ENCODE measurements around the gene DUSP16. TPM values are rescaled to one million over a fixed set of nuclear protein-coding genes. Genes with fewer than 3 reads are reported as not detected.

The DUSP16 gene
- total and polyA plus RNA-seq, 2 experiments from 2014 or later: 11.7 to 59.4 TPM

DNA sequence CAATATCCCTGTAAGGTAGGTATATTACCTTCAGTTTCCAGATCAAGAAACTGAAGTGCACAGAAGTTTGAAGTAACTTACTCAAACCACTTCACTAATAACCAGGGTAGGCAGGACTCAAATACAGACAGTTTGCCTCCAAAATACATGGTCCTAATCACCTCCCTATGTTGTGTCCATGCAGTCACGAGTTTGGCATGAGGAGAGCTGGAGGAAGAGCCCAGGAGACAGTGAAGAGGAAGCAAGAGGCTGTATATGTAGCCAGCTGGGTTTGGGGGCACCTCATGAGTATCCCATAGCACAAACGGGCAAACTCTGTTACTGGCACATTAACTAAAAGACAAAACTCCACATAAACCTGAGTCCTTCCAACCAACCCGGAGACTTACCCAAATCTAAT, 79.2 kb downstream of the DUSP16 start (continued):
- TF ChIP-seq JUNB (IDR thresholded peaks at IDR 0.05; ENCODE audit: unreplicated experiment): no peak
- no peak for TF ChIP-seq STAT1 (IDR thresholded peaks at IDR 0.05; ENCODE audit: unreplicated experiment)
- no peak for TF ChIP-seq NANOG (IDR thresholded peaks at IDR 0.05; ENCODE audit: borderline replicate concordance)
- no peak for TF ChIP-seq EZH2 (IDR thresholded peaks at IDR 0.05; ENCODE audit: low read depth, unreplicated experiment)
- TF ChIP-seq EZH2phosphoT487 (IDR thresholded peaks at IDR 0.05; ENCODE audit: unreplicated experiment): no peak
- no peak for TF ChIP-seq CREB1 (CRISPR knock-in tag; IDR thresholded peaks at IDR 0.05; ENCODE audit: low read depth)
- no peak for TF ChIP-seq ZNF114 (CRISPR knock-in tag; IDR thresholded peaks at IDR 0.05)
- TF ChIP-seq, protein P1, sequence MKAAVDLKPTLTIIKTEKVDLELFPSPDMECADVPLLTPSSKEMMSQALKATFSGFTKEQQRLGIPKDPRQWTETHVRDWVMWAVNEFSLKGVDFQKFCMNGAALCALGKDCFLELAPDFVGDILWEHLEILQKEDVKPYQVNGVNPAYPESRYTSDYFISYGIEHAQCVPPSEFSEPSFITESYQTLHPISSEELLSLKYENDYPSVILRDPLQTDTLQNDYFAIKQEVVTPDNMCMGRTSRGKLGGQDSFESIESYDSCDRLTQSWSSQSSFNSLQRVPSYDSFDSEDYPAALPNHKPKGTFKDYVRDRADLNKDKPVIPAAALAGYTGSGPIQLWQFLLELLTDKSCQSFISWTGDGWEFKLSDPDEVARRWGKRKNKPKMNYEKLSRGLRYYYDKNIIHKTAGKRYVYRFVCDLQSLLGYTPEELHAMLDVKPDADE (IDR thresholded peaks at IDR 0.05): no peak

DNA sequence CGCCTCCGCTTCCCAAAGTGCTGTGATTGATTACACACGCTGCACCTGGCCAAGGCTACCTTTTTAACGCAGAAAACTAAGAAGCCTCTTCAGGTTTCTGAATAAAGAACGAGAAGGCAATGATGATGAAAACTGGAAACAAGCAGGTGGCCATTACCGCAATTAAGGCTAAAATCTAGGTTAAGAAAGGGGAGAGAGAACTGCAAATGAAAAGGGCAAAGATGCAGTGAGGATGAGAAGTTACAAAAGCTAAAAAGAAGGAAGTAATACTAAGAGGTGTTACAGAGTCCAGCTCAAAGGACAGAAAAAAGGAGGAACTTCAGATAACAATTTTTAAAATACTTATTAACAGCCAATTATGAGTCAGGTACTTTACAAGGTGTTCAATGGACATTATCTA, 79.7 kb downstream of the DUSP16 start:
- DNase-seq (ENCODE audit: low spot score) (no peak), ATAC-seq (no peak)
- no peaks in the 10 kb centered on the region for H3K27me3 Mint-ChIP-seq (ENCODE audit: insufficient read depth, low read depth, poor library complexity)
- H3K79me2 ChIP-seq (replicated peaks; ENCODE audit: insufficient read depth): no peaks in the 10 kb centered on the region; the same call in 1 of the 2 replicates
- H3F3A ChIP-seq (replicated peaks; ENCODE audit: low read depth): no peaks in the 10 kb centered on the region
- H3K4me2 ChIP-seq: no peak overlapping the region
- peaks cover 12% of the 10 kb centered on the region; the same call in 2 of the 3 replicates for H3K4me1 Mint-ChIP-seq
- H3K27ac Mint-ChIP-seq: no peak overlapping the region
- H3K9me3 Mint-ChIP-seq: no peaks in the 10 kb centered on the region
- no peak overlapping the region for H3K4me3 ChIP-seq
- H3K27ac ChIP-seq (ENCODE audit: low read depth): 0 out of 2 replicates have a peak overlapping the region, but pooled peaks have one; percentile 48
- H3K4me1 ChIP-seq (ENCODE audit: insufficient read depth): no peaks in the 10 kb centered on the region; the same call in 1 of the 2 replicates
- H3K4me3 Mint-ChIP-seq: no peak overlapping the region
- no peaks in the 10 kb centered on the region for H3K9me2 ChIP-seq (ENCODE audit: insufficient read depth)
- no peak overlapping the region for H2AFZ ChIP-seq
- no peaks in the 10 kb centered on the region for H3K27me3 ChIP-seq (ENCODE audit: insufficient read depth)
- H3K36me3 ChIP-seq (ENCODE audit: insufficient read depth): peaks cover 21% of the 10 kb centered on the region
- H4K20me1 ChIP-seq (replicated peaks; ENCODE audit: insufficient read depth): no peaks in the 10 kb centered on the region; the same call in 1 of the 2 replicates
- H3K36me3 Mint-ChIP-seq (ENCODE audit: low read depth): peaks cover 56% of the 10 kb centered on the region
- TF ChIP-seq EZH2phosphoT487 (IDR thresholded peaks at IDR 0.05; ENCODE audit: unreplicated experiment) (no peak), STAT1 (IDR thresholded peaks at IDR 0.05; ENCODE audit: unreplicated experiment) (no peak), CREB1 (CRISPR knock-in tag; IDR thresholded peaks at IDR 0.05; ENCODE audit: low read depth) (no peak), JUNB (IDR thresholded peaks at IDR 0.05; ENCODE audit: unreplicated experiment) (no peak), NANOG (IDR thresholded peaks at IDR 0.05; ENCODE audit: borderline replicate concordance) (no peak), POLR2AphosphoS5 (IDR thresholded peaks at IDR 0.05; ENCODE audit: low read depth) (no peak), EZH2 (IDR thresholded peaks at IDR 0.05; ENCODE audit: low read depth, unreplicated experiment) (no peak), ZNF114 (CRISPR knock-in tag; IDR thresholded peaks at IDR 0.05) (no peak)
- TF ChIP-seq, protein P2, sequence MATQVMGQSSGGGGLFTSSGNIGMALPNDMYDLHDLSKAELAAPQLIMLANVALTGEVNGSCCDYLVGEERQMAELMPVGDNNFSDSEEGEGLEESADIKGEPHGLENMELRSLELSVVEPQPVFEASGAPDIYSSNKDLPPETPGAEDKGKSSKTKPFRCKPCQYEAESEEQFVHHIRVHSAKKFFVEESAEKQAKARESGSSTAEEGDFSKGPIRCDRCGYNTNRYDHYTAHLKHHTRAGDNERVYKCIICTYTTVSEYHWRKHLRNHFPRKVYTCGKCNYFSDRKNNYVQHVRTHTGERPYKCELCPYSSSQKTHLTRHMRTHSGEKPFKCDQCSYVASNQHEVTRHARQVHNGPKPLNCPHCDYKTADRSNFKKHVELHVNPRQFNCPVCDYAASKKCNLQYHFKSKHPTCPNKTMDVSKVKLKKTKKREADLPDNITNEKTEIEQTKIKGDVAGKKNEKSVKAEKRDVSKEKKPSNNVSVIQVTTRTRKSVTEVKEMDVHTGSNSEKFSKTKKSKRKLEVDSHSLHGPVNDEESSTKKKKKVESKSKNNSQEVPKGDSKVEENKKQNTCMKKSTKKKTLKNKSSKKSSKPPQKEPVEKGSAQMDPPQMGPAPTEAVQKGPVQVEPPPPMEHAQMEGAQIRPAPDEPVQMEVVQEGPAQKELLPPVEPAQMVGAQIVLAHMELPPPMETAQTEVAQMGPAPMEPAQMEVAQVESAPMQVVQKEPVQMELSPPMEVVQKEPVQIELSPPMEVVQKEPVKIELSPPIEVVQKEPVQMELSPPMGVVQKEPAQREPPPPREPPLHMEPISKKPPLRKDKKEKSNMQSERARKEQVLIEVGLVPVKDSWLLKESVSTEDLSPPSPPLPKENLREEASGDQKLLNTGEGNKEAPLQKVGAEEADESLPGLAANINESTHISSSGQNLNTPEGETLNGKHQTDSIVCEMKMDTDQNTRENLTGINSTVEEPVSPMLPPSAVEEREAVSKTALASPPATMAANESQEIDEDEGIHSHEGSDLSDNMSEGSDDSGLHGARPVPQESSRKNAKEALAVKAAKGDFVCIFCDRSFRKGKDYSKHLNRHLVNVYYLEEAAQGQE (IDR thresholded peaks at IDR 0.05; ENCODE audit: unreplicated experiment): no peak
- TF ChIP-seq, protein P1 (IDR thresholded peaks at IDR 0.05): no peak
- TF ChIP-seq, protein P3, sequence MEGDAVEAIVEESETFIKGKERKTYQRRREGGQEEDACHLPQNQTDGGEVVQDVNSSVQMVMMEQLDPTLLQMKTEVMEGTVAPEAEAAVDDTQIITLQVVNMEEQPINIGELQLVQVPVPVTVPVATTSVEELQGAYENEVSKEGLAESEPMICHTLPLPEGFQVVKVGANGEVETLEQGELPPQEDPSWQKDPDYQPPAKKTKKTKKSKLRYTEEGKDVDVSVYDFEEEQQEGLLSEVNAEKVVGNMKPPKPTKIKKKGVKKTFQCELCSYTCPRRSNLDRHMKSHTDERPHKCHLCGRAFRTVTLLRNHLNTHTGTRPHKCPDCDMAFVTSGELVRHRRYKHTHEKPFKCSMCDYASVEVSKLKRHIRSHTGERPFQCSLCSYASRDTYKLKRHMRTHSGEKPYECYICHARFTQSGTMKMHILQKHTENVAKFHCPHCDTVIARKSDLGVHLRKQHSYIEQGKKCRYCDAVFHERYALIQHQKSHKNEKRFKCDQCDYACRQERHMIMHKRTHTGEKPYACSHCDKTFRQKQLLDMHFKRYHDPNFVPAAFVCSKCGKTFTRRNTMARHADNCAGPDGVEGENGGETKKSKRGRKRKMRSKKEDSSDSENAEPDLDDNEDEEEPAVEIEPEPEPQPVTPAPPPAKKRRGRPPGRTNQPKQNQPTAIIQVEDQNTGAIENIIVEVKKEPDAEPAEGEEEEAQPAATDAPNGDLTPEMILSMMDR (conservative IDR thresholded peaks at IDR 0.05; ENCODE audit: low read depth in 2 of 2): no peak

Data from GM23338 (cell line).